ENCODE measurements around the gene FTMT. TPM values are rescaled to one million over a fixed set of nuclear protein-coding genes. Genes with fewer than 3 reads are reported as not detected.

FTMT gene
- total RNA-seq, 6 donors from 2014 or later = not detected

GRCh38 chr5:121899346-121899745 is 47.7 kb downstream of the FTMT start:
- Histone ChIP-seq H3K36me3 (no peaks in the 10 kb centered on the region), H3K27ac (no peak overlapping the region), H3K4me3 (no peak overlapping the region), H3K9me3 (no peaks in the 10 kb centered on the region), H3K27me3 (no peaks in the 10 kb centered on the region), H3K4me1 (no peaks in the 10 kb centered on the region)
- no peak for ATAC-seq (ENCODE audit: low FRiP score in 2 of 2)
- TF ChIP-seq EP300 (IDR thresholded peaks at IDR 0.05) (no peak), POLR2A (IDR thresholded peaks at IDR 0.05) (no peak), CTCF (IDR thresholded peaks at IDR 0.05) (no peak), POLR2AphosphoS5 (IDR thresholded peaks at IDR 0.05) (no peak)
- no peak for DNase-seq

Other genes with a start within 250 kb of the FTMT start
- 10 to 100 TPM in 4 of 6 donors, 1 to 10 TPM in 2; 5.1 to 18.4 (median 12.3) TPM for gene SRFBP1, start 110.1 kb downstream of the FTMT start, total RNA-seq
- 10 to 100 TPM in 5 of 6 donors, 1 to 10 TPM in 1; 5.2 to 48.7 (median 23.9) TPM for gene LOX, start 226.4 kb downstream of the FTMT start, total RNA-seq

Measured in upper lobe of left lung (tissue), 6 donors.